SK-N-MC (cell line): Measurements from ENCODE around the gene KMT2C.

Experiments used
- EZH2 ChIP-seq: fragments of 200-600 bp; sonication (generic); IDR thresholded peaks from one replicate; pipeline ENCODE4 v1.6.1; 2017; ENCODE audit warnings: antibody characterized with exemption
- FOXP2 ChIP-seq: optimal IDR thresholded peaks from 2 replicates; pipeline ENCODE3; 2011; ENCODE audit warnings: mild to moderate bottlenecking, moderate library complexity; ENCODE audit not compliant: insufficient read depth; ENCODE audit errors: extremely low read length, control extremely low read depth
- POLR2AphosphoS5 ChIP-seq: IDR thresholded peaks from 2 replicates; pipeline ENCODE4 v1.6.1; 2012; ENCODE audit warnings: mild to moderate bottlenecking, low read depth, low read length, borderline replicate concordance

- no peak for TF ChIP-seq EZH2
- TF ChIP-seq POLR2AphosphoS5, result no peak
- TF ChIP-seq FOXP2, result no peak
Measured at GRCh38 chr7:152095771-152096170, 340.0 kb downstream of the KMT2C start.
